Panc1 (cell line): Measurements from ENCODE around the gene SUCLG2. TPM values are rescaled to one million over a fixed set of nuclear protein-coding genes. Genes with fewer than 3 reads are reported as not detected.

ENCODE experiments used
- ATAC-seq: fragments of 200-7000 bp; cut with Tn5 transposase; 2 replicates; pipeline ENCODE4 v1.9.1; 2020; ENCODE audit warnings: mild to moderate bottlenecking, moderate library complexity
- BruUV-seq: library from RNA; stranded (reverse); fragments of 400-500 nt; replicated peaks from 2 replicates; lab custom pipeline; 2021; lab: Mats Ljungman, UMichigan
- CTCF ChIA-PET: fragments of 300-600 bp; sonication (Branson Sonifier 250); formaldehyde crosslinking; loops from one replicate; lab custom pipeline; 2022; ENCODE audit warnings: antibody characterized with exemption; lab: Charles Lee
- POLR2A ChIA-PET: fragments of 300-600 bp; sonication (Branson Sonifier 250); formaldehyde crosslinking; loops from one replicate; lab custom pipeline; 2022; ENCODE audit warnings: antibody characterized with exemption; lab: Charles Lee
- DNase-seq: peaks from one replicate; pipeline ENCODE4 v3.0.0-alpha.2; 2010; ENCODE audit warnings: low read depth, low spot score
- H3K27ac ChIP-seq: 2 replicates; pipeline ENCODE4 v1.5.1; 2011; ENCODE audit warnings: mild to moderate bottlenecking, low read length, inconsistent platforms
- H3K27me3 ChIP-seq: fragments of 200-500 bp; sonication (Bioruptor generic); 2 replicates; pipeline ENCODE4 v1.6.0; 2014; ENCODE audit warnings: low read length, inconsistent platforms; ENCODE audit not compliant: control insufficient read depth, insufficient read depth
- H3K36me3 ChIP-seq: fragments of 200-500 bp; sonication (Bioruptor generic); 2 replicates; pipeline ENCODE4 v1.5.1; 2014; ENCODE audit warnings: inconsistent platforms, mild to moderate bottlenecking, low read length, moderate library complexity; ENCODE audit not compliant: control insufficient read depth, insufficient read depth
- H3K4me1 ChIP-seq: 2 replicates; pipeline ENCODE4 v1.5.1; 2011; ENCODE audit warnings: inconsistent platforms, mild to moderate bottlenecking, low read length, moderate library complexity; ENCODE audit not compliant: control insufficient read depth, insufficient read depth
- H3K4me3 ChIP-seq, 2 experiments: 2 replicates each; pipeline ENCODE4 v1.5.1; 2011 to 2012; ENCODE audit warnings: low read depth in 2 of 2, low read length in 2 of 2, mild to moderate bottlenecking in 2 of 2, inconsistent platforms in 1 of 2, moderate library complexity in 1 of 2
- H3K9me3 ChIP-seq: fragments of 200-500 bp; sonication (Bioruptor generic); 2 replicates; pipeline ENCODE4 v1.5.1; 2014; ENCODE audit warnings: low read depth, mild to moderate bottlenecking, inconsistent platforms, low read length, moderate library complexity; ENCODE audit not compliant: control insufficient read depth, insufficient read depth
- POLR2AphosphoS5 ChIP-seq: IDR thresholded peaks from 2 replicates; pipeline ENCODE4 v1.6.1; 2012; ENCODE audit warnings: mild to moderate bottlenecking, low read depth, low read length, moderate library complexity
- SIN3A ChIP-seq: IDR thresholded peaks from 2 replicates; pipeline ENCODE4 v1.6.1; 2012; ENCODE audit warnings: low read depth, mild to moderate bottlenecking, low read length, moderate library complexity, borderline replicate concordance; ENCODE audit not compliant: insufficient read depth
- TCF7L2 ChIP-seq: IDR thresholded peaks from 2 replicates; pipeline ENCODE4 v1.6.1; 2011; ENCODE audit warnings: mild to moderate bottlenecking, low read depth, low read length, inconsistent platforms
- in situ Hi-C: cut with HindIII; loops from 2 replicates; pipeline ENCODE4 v1.10.0; 2016; ENCODE audit warnings: low sequenced_read_pairs, low pct_unique_long_range_greater_than_20kb
- intact Hi-C: fragments of 100-400 bp; cut with micrococcal nuclease; formaldehyde crosslinking; loops from one replicate; pipeline ENCODE4 v1.10.0; 2022; ENCODE audit not compliant: unreplicated experiment
- total RNA-seq: library from RNA; stranded (reverse); gene quantifications from one replicate; pipeline ENCODE4 v1.2.1, GENCODE V29; 2021; ENCODE audit not compliant: unreplicated experiment
- TF ChIP-seq, protein P1 (sequence below): fragments of 450-650 bp; IDR thresholded peaks from 2 replicates; pipeline ENCODE4 v1.5.1; 2017; ENCODE audit warnings: mild to moderate bottlenecking
- TF ChIP-seq, protein P2 (sequence below), 2 experiments: IDR thresholded peaks; 2 replicates each; pipeline ENCODE4 v1.6.1; 2011 to 2012; ENCODE audit warnings: low read depth in 2 of 2, control low read depth in 1 of 2, low read length in 1 of 2, mild to moderate bottlenecking in 1 of 2, moderate library complexity in 1 of 2; ENCODE audit not compliant: insufficient read depth in 1 of 2

SUCLG2 gene
- total RNA-seq, 1 experiment from 2014 or later, result 28.3 TPM

DNA sequence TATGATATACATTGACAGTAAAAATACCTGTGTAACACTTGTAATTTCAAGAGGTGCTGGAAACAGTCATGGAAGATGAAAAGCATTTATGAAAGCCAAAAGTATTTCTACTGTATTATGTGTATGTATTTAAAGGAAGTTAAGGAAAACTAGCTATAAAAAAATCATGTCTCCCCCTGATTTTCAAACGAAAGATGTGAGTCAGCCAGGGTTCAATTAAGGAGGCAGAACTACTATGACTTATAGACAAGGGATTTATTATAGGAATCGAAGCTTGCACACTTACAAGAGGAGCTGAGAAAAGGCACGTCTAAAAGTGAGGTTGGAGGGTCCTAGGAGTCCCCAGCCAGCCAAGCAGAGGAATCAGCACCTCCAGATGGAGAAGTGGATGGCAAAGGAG lies 119.4 kb downstream of the SUCLG2 start:
- no peak for ATAC-seq
- ChIA-PET POLR2A (no interaction called here), CTCF (no interaction called here)
- no peak for DNase-seq
- no peak for TF ChIP-seq POLR2AphosphoS5
- no peak for TF ChIP-seq SIN3A
- no peak for TF ChIP-seq TCF7L2
- no peak overlapping the region for H3K27ac ChIP-seq
- in situ Hi-C loops (no loop called here), intact Hi-C loops (no loop called here)
- no peaks in the 10 kb centered on the region for H3K27me3 ChIP-seq
- no peak overlapping the region for H3K4me3 ChIP-seq
- H3K9me3 ChIP-seq, result no peaks in the 10 kb centered on the region
- BruUV-seq, result no TSS peak
- H3K4me1 ChIP-seq, result no peaks in the 10 kb centered on the region
- H3K36me3 ChIP-seq, result no peaks in the 10 kb centered on the region

- no peak overlapping the region for H3K4me3 ChIP-seq
- H3K27ac ChIP-seq, result no peak overlapping the region
- BruUV-seq, result no TSS peak
- intact Hi-C loops (no loop called here), in situ Hi-C loops (no loop called here)
- TF ChIP-seq, protein P1, sequence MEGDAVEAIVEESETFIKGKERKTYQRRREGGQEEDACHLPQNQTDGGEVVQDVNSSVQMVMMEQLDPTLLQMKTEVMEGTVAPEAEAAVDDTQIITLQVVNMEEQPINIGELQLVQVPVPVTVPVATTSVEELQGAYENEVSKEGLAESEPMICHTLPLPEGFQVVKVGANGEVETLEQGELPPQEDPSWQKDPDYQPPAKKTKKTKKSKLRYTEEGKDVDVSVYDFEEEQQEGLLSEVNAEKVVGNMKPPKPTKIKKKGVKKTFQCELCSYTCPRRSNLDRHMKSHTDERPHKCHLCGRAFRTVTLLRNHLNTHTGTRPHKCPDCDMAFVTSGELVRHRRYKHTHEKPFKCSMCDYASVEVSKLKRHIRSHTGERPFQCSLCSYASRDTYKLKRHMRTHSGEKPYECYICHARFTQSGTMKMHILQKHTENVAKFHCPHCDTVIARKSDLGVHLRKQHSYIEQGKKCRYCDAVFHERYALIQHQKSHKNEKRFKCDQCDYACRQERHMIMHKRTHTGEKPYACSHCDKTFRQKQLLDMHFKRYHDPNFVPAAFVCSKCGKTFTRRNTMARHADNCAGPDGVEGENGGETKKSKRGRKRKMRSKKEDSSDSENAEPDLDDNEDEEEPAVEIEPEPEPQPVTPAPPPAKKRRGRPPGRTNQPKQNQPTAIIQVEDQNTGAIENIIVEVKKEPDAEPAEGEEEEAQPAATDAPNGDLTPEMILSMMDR, result no peak
- TF ChIP-seq TCF7L2 (no peak), POLR2AphosphoS5 (no peak), SIN3A (no peak)
- TF ChIP-seq, protein P2, sequence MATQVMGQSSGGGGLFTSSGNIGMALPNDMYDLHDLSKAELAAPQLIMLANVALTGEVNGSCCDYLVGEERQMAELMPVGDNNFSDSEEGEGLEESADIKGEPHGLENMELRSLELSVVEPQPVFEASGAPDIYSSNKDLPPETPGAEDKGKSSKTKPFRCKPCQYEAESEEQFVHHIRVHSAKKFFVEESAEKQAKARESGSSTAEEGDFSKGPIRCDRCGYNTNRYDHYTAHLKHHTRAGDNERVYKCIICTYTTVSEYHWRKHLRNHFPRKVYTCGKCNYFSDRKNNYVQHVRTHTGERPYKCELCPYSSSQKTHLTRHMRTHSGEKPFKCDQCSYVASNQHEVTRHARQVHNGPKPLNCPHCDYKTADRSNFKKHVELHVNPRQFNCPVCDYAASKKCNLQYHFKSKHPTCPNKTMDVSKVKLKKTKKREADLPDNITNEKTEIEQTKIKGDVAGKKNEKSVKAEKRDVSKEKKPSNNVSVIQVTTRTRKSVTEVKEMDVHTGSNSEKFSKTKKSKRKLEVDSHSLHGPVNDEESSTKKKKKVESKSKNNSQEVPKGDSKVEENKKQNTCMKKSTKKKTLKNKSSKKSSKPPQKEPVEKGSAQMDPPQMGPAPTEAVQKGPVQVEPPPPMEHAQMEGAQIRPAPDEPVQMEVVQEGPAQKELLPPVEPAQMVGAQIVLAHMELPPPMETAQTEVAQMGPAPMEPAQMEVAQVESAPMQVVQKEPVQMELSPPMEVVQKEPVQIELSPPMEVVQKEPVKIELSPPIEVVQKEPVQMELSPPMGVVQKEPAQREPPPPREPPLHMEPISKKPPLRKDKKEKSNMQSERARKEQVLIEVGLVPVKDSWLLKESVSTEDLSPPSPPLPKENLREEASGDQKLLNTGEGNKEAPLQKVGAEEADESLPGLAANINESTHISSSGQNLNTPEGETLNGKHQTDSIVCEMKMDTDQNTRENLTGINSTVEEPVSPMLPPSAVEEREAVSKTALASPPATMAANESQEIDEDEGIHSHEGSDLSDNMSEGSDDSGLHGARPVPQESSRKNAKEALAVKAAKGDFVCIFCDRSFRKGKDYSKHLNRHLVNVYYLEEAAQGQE (IDR thresholded peaks at IDR 0.05; ENCODE audit: insufficient read depth in 1 of 2, low read depth in 2 of 2, low read length in 1 of 2), result no peak
- ATAC-seq (no peak), DNase-seq (no peak)
- CTCF ChIA-PET, result no interaction called here
- H3K27me3 ChIP-seq, result no peaks in the 10 kb centered on the region
- H3K36me3 ChIP-seq, result no peaks in the 10 kb centered on the region
- no peaks in the 10 kb centered on the region for H3K9me3 ChIP-seq
- POLR2A ChIA-PET, result no interaction called here
- no peaks in the 10 kb centered on the region for H3K4me1 ChIP-seq
These were observed 119.8 kb downstream of the SUCLG2 start for GRCh38 chr3:67534594-67534993.

DNA sequence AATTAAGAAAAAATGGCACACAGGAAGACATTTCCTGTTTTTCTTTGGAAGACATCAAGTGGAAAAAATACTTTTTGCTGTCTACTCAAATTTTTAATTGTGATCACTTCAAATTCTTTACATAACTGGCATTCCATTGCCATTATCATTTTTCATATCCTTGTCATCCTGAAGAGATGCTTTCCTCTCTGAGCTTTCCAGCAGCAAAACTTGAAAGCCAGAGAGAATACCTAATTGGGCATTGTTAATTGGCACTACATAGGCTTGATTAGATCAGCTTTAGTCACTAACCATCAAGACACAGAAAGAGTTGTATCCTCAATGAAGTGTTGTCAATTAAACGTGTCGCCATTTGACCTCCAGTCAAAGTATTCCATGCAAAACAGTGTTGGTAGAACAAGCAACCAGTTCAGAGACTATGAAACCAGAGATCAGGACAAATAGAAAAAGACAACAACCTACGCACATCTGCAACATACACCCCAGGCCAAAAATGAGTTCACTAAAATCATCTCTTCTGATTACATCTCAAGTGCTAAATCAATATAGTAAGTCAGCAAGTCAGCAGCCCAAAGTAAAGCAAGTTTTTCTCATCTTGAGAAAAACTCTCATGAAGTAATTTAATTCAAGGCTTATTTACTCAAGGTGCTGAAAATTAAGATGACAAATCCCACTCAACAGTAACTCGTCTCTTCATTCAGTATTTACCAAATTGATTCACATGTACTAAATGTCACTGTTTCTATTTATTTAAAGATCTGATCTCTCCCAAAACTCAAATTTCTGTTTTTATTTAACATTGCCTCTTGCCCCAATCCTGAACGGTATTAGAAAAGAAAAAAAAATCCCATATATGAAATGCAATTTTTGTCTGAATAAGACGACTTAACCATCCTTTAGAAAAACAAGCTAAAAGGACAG lies 123.0 kb downstream of the SUCLG2 start:
- intact Hi-C loops, result no loop called here
- CTCF ChIA-PET, result no interaction called here
- Histone ChIP-seq H3K27me3 (no peaks in the 10 kb centered on the region), H3K4me1 (no peaks in the 10 kb centered on the region), H3K27ac (no peak overlapping the region), H3K9me3 (no peaks in the 10 kb centered on the region), H3K4me3 (no peak overlapping the region), H3K36me3 (no peaks in the 10 kb centered on the region)
- in situ Hi-C loops, result no loop called here
- POLR2A ChIA-PET, result no interaction called here
- TF ChIP-seq, protein P2 (IDR thresholded peaks at IDR 0.05; ENCODE audit: insufficient read depth in 1 of 2, low read depth in 2 of 2, low read length in 1 of 2), result no peak
- TF ChIP-seq POLR2AphosphoS5, result no peak
- no peak for TF ChIP-seq SIN3A
- TF ChIP-seq TCF7L2, result no peak
- TF ChIP-seq, protein P1, result no peak
- no peak for ATAC-seq
- DNase-seq, result no peak
- BruUV-seq, result no TSS peak
